Endothelial cell of umbilical vein (primary cell): ENCODE results near the gene LRRC71.

Source experiments
- EZH2 ChIP-seq: IDR thresholded peaks from 2 replicates; pipeline ENCODE4 v1.6.1; 2012; ENCODE audit warnings: borderline replicate concordance, low read depth, mild to moderate bottlenecking, moderate library complexity, low read length, inconsistent platforms; ENCODE audit not compliant: severe bottlenecking
- GATA2 ChIP-seq: IDR thresholded peaks from 2 replicates; pipeline ENCODE4 v1.7.0; 2011; ENCODE audit warnings: low read depth, mild to moderate bottlenecking, moderate library complexity, mixed read lengths, low read length; ENCODE audit not compliant: insufficient read length, insufficient read depth
- JUN ChIP-seq: IDR thresholded peaks from 2 replicates; pipeline ENCODE4 v1.6.1; 2011; ENCODE audit warnings: borderline replicate concordance, low read depth; ENCODE audit not compliant: insufficient read length, insufficient read depth
- MYC ChIP-seq: IDR thresholded peaks from one replicate; pipeline ENCODE4 v1.6.1; 2011; ENCODE audit warnings: mild to moderate bottlenecking, low read depth, low read length
- POLR2A ChIP-seq: IDR thresholded peaks from 2 replicates; pipeline ENCODE4 v1.6.1; 2012; ENCODE audit warnings: low read depth, mild to moderate bottlenecking, control low read depth, low read length
- POLR2AphosphoS5 ChIP-seq: IDR thresholded peaks from 2 replicates; pipeline ENCODE4 v1.6.1; 2012; ENCODE audit warnings: low read depth, mild to moderate bottlenecking, control low read depth, low read length, moderate library complexity; ENCODE audit not compliant: insufficient read depth
- TF ChIP-seq, protein P1 (sequence below), 2 donors: IDR thresholded peaks; 1 replicate in 1 of 2; 2 replicates in 1 of 2; pipeline ENCODE4 v1.5.1; 2011; ENCODE audit warnings: low read length in 2 of 2, mild to moderate bottlenecking in 2 of 2, moderate library complexity in 2 of 2, control low read depth in 1 of 2, inconsistent platforms in 1 of 2, low read depth in 1 of 2; ENCODE audit not compliant: insufficient read depth in 1 of 2; ENCODE audit errors: extremely low read depth in 1 of 2
- TF ChIP-seq, protein P2 (sequence below): IDR thresholded peaks from 2 replicates; pipeline ENCODE4 v1.6.1; 2011; ENCODE audit not compliant: insufficient read depth, insufficient read length

DNA sequence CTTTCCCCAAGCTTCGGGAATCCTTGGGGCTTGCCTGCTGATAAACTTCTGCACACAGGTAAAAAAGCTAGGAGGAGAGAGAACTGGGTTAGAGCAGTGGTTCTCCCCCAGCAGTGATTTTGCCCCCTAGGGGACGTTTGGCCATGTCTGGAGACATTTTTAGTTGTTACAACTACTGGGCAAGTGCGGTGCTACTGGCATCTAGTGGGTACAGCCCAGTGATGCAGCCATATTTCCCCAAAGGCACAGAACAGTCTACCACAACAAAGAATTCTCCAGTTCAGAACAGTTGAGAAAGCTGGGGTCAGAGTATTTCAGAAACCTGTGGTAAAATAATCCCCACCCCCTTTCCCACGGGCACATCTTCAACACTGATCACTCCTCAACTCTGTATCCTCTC lies 41.3 kb downstream of the LRRC71 start:
- TF ChIP-seq, protein P1, sequence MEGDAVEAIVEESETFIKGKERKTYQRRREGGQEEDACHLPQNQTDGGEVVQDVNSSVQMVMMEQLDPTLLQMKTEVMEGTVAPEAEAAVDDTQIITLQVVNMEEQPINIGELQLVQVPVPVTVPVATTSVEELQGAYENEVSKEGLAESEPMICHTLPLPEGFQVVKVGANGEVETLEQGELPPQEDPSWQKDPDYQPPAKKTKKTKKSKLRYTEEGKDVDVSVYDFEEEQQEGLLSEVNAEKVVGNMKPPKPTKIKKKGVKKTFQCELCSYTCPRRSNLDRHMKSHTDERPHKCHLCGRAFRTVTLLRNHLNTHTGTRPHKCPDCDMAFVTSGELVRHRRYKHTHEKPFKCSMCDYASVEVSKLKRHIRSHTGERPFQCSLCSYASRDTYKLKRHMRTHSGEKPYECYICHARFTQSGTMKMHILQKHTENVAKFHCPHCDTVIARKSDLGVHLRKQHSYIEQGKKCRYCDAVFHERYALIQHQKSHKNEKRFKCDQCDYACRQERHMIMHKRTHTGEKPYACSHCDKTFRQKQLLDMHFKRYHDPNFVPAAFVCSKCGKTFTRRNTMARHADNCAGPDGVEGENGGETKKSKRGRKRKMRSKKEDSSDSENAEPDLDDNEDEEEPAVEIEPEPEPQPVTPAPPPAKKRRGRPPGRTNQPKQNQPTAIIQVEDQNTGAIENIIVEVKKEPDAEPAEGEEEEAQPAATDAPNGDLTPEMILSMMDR (IDR thresholded peaks at IDR 0.05; ENCODE audit: extremely low read depth in 1 of 2, insufficient read depth in 1 of 2, low read depth in 1 of 2, low read length in 2 of 2): peak; percentile 18 to 26
- TF ChIP-seq POLR2AphosphoS5 (no peak), EZH2 (no peak), GATA2 (no peak), POLR2A (no peak), MYC (no peak), JUN (no peak)
- TF ChIP-seq, protein P2, sequence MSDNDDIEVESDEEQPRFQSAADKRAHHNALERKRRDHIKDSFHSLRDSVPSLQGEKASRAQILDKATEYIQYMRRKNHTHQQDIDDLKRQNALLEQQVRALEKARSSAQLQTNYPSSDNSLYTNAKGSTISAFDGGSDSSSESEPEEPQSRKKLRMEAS: no peak
